Measurements from ENCODE around the gene NEURL2. TPM values are rescaled to one million over a fixed set of nuclear protein-coding genes. Genes with fewer than 3 reads are reported as not detected.

NEURL2 gene
- total RNA-seq, 4 donors from 2014 or later, result 14.7 to 30.4 (median 18.1) TPM

- Histone ChIP-seq H3K4me1 (peaks cover 8 to 27% (median 16%) of the 10 kb centered on the region in 4 donors), H3K27me3 (no peaks in the 10 kb centered on the region), H3K27ac (no peak overlapping the region), H3K36me3 (no peaks in the 10 kb centered on the region), H3K4me3 (no peak overlapping the region), H3K9me3 (no peaks in the 10 kb centered on the region)
- intact Hi-C loops (cut with DNase I; ENCODE audit: low total_unique reads), result no loop called here
- no peak for DNase-seq
- in situ Hi-C loops (cut with MboI; ENCODE audit: low pct_ligation_motif_present in 1 of 4, low pct_unique_long_range_greater_than_20kb in 1 of 4, low sequenced_read_pairs in 3 of 4), result no loop called here
- 98 to 100% methylated on average over 2 of the region's 2 CpGs for WGBS, 2 donors (ENCODE audit: low coverage in 1 of 2)
- TF ChIP-seq EP300 (IDR thresholded peaks at IDR 0.05; ENCODE audit: low read depth), result no peak
- no peak for TF ChIP-seq POLR2AphosphoS5 (IDR thresholded peaks at IDR 0.05)
- TF ChIP-seq POLR2A (IDR thresholded peaks at IDR 0.05), result no peak
- TF ChIP-seq CTCF (IDR thresholded peaks at IDR 0.05), result no peak
Measured at GRCh38 chr20:45908084-45908483, 17.1 kb upstream of the NEURL2 start.

DNA sequence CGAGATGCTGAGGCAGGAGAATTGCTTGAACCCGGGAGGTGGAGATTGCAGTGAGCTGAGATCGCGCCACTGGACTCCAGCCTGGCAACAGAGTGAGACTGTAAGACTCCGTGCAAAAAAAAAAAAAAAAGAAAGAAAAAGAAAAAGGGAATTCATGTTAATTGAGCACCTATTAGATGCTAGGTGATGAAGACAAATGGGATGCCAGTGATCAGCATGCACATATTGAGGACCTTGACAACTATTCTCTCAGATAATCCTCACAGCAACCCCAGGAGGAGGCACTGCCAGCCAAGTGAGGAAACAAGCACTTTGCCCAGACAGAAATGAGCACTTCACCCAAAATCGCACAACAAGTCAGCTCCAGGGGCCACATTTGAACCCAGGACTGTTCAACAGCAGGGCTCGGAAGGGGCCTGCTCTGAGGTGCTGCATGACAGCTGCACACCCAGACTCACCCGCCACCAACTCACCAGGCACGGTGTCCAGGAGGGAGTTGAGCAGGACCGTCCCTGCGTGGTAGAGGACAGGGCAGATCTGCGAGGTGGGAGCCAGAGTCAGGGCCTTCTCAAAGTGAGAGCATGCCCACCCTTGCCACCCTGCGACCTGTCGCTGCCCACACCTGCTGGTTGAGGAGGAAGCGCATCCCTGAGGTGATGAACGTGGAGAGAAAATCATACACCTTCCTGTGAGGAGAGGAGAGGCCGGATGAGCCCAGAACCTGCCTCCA lies 16.4 kb upstream of the NEURL2 start:
- TF ChIP-seq POLR2AphosphoS5 (IDR thresholded peaks at IDR 0.05), result no peak
- no peak for TF ChIP-seq CTCF (IDR thresholded peaks at IDR 0.05)
- no peak for TF ChIP-seq EP300 (IDR thresholded peaks at IDR 0.05; ENCODE audit: low read depth)
- no peak for TF ChIP-seq POLR2A (IDR thresholded peaks at IDR 0.05)
- Histone ChIP-seq H3K27me3 (no peaks in the 10 kb centered on the region), H3K4me1 (peaks cover 8 to 22% (median 14%) of the 10 kb centered on the region in 4 donors), H3K36me3 (no peaks in the 10 kb centered on the region), H3K9me3 (no peaks in the 10 kb centered on the region), H3K27ac (no peak overlapping the region), H3K4me3 (no peak overlapping the region)
- intact Hi-C loops (cut with DNase I; ENCODE audit: low total_unique reads) (no loop called here), in situ Hi-C loops (cut with MboI; ENCODE audit: low pct_ligation_motif_present in 1 of 4, low pct_unique_long_range_greater_than_20kb in 1 of 4, low sequenced_read_pairs in 3 of 4) (no loop called here)
- WGBS, 2 donors (ENCODE audit: low coverage in 1 of 2), result 96% methylated on average over 17 of the region's 17 CpGs; no CpG with 5 or more reads in 1 of the 2 donors
- DNase-seq, result no peak

- H3K36me3 ChIP-seq, result no peaks in the 10 kb centered on the region
- H3K4me3 ChIP-seq, result no peak overlapping the region
- WGBS, 2 donors (ENCODE audit: low coverage in 1 of 2), result 86 to 88% methylated on average over 3 to 8 of the region's 8 CpGs
- H3K4me1 ChIP-seq, result peaks cover 0 to 7% (median 0%) of the 10 kb centered on the region in 4 donors
- DNase-seq, result no peak
- TF ChIP-seq CTCF (IDR thresholded peaks at IDR 0.05) (no peak), POLR2A (IDR thresholded peaks at IDR 0.05) (no peak), EP300 (IDR thresholded peaks at IDR 0.05; ENCODE audit: low read depth) (no peak), POLR2AphosphoS5 (IDR thresholded peaks at IDR 0.05) (no peak)
- H3K27ac ChIP-seq, result no peak overlapping the region
- no peaks in the 10 kb centered on the region for H3K9me3 ChIP-seq
- in situ Hi-C loops (cut with MboI; ENCODE audit: low pct_ligation_motif_present in 1 of 4, low pct_unique_long_range_greater_than_20kb in 1 of 4, low sequenced_read_pairs in 3 of 4), result no loop called here
- intact Hi-C loops (cut with DNase I; ENCODE audit: low total_unique reads), result no loop called here
- no peaks in the 10 kb centered on the region for H3K27me3 ChIP-seq
Measured at GRCh38 chr20:45905505-45906079, 14.6 kb upstream of the NEURL2 start.

DNA sequence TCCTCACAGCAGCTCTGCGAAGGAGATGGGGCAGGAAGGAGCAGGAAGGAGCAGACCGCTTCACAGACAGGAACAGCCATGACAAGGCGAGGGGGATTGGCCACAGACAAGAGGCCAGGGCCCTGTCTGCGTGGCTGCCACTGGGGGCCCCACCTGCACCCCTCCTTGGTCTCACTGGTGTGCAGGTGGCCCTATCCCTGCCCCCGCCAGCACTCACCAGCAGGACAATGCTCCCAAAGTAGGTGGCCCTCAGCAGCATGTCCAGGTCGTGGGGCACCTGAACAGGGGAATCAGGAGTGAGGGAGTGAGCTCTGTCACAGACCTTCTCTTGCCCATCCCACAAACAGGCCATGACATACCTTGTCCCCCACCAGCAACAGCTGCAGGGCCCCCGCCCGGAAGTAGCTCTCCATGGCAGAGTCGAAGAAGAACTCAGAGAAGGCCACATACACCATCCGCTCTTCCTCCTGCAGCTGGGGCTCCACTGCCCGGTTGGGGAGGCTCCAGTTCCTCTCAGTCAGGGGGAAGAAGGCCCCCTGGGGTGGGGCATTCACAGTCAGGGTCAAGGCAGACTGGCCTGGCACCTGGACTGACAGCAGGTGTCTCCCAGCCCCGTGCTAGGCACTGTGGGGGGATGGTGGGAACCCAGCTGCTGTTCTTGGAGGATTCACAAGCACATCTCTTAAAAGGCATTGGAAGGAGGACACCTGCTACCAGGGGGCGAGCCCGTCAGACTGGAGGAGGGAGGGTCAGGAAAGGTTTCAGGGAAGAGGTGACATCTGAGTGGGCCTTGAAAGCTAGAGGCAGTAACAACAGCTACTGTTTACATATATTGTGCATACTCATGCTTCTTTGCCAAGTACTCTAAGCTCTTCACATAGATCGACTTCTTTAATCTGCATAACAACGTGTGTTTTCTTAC lies 13.8 kb upstream of the NEURL2 start:
- Histone ChIP-seq H3K4me1 (no peaks in the 10 kb centered on the region), H3K9me3 (no peaks in the 10 kb centered on the region), H3K36me3 (no peaks in the 10 kb centered on the region), H3K27me3 (no peaks in the 10 kb centered on the region), H3K27ac (no peak overlapping the region), H3K4me3 (no peak overlapping the region)
- in situ Hi-C loops (cut with MboI; ENCODE audit: low pct_ligation_motif_present in 1 of 4, low pct_unique_long_range_greater_than_20kb in 1 of 4, low sequenced_read_pairs in 3 of 4), result no loop called here
- 84 to 86% methylated on average over 6 to 16 of the region's 16 CpGs for WGBS, 2 donors (ENCODE audit: low coverage in 1 of 2)
- intact Hi-C loops (cut with DNase I; ENCODE audit: low total_unique reads), result no loop called here
- no peak for DNase-seq
- no peak for TF ChIP-seq POLR2A (IDR thresholded peaks at IDR 0.05)
- TF ChIP-seq POLR2AphosphoS5 (IDR thresholded peaks at IDR 0.05), result no peak
- TF ChIP-seq CTCF (IDR thresholded peaks at IDR 0.05), result no peak
- TF ChIP-seq EP300 (IDR thresholded peaks at IDR 0.05; ENCODE audit: low read depth), result no peak
